ENCODE results near the gene KCNMB3.

DNA sequence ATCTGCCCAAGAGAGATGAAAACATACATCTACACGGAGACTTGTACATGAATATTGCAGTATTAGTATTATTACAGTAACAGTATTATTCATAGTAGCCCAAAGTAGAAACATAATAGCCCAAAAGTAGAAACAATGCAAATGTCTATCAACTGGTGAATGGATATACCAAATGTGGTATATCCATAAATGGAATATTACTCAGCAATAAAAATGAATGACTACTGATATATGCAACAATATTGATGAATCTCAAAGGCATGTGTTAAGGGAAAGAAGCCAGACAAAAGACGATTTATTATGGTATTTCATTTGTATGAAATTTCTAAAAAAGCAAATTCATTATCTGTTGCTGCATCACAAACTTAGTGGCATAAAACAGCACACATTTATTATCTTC is 48.4 kb upstream of the KCNMB3 start:
- TF ChIP-seq, protein P1, sequence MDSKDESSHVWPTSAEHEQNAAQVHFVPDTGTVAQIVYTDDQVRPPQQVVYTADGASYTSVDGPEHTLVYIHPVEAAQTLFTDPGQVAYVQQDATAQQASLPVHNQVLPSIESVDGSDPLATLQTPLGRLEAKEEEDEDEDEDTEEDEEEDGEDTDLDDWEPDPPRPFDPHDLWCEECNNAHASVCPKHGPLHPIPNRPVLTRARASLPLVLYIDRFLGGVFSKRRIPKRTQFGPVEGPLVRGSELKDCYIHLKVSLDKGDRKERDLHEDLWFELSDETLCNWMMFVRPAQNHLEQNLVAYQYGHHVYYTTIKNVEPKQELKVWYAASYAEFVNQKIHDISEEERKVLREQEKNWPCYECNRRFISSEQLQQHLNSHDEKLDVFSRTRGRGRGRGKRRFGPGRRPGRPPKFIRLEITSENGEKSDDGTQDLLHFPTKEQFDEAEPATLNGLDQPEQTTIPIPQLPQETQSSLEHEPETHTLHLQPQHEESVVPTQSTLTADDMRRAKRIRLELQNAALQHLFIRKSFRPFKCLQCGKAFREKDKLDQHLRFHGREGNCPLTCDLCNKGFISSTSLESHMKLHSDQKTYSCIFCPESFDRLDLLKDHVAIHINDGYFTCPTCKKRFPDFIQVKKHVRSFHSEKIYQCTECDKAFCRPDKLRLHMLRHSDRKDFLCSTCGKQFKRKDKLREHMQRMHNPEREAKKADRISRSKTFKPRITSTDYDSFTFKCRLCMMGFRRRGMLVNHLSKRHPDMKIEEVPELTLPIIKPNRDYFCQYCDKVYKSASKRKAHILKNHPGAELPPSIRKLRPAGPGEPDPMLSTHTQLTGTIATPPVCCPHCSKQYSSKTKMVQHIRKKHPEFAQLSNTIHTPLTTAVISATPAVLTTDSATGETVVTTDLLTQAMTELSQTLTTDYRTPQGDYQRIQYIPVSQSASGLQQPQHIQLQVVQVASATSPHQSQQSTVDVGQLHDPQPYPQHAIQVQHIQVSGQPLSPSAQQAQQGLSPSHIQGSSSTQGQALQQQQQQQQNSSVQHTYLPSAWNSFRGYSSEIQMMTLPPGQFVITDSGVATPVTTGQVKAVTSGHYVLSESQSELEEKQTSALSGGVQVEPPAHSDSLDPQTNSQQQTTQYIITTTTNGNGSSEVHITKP (tag by site-specific recombination; IDR thresholded peaks at IDR 0.05) = no peak
- TF ChIP-seq, protein P2, sequence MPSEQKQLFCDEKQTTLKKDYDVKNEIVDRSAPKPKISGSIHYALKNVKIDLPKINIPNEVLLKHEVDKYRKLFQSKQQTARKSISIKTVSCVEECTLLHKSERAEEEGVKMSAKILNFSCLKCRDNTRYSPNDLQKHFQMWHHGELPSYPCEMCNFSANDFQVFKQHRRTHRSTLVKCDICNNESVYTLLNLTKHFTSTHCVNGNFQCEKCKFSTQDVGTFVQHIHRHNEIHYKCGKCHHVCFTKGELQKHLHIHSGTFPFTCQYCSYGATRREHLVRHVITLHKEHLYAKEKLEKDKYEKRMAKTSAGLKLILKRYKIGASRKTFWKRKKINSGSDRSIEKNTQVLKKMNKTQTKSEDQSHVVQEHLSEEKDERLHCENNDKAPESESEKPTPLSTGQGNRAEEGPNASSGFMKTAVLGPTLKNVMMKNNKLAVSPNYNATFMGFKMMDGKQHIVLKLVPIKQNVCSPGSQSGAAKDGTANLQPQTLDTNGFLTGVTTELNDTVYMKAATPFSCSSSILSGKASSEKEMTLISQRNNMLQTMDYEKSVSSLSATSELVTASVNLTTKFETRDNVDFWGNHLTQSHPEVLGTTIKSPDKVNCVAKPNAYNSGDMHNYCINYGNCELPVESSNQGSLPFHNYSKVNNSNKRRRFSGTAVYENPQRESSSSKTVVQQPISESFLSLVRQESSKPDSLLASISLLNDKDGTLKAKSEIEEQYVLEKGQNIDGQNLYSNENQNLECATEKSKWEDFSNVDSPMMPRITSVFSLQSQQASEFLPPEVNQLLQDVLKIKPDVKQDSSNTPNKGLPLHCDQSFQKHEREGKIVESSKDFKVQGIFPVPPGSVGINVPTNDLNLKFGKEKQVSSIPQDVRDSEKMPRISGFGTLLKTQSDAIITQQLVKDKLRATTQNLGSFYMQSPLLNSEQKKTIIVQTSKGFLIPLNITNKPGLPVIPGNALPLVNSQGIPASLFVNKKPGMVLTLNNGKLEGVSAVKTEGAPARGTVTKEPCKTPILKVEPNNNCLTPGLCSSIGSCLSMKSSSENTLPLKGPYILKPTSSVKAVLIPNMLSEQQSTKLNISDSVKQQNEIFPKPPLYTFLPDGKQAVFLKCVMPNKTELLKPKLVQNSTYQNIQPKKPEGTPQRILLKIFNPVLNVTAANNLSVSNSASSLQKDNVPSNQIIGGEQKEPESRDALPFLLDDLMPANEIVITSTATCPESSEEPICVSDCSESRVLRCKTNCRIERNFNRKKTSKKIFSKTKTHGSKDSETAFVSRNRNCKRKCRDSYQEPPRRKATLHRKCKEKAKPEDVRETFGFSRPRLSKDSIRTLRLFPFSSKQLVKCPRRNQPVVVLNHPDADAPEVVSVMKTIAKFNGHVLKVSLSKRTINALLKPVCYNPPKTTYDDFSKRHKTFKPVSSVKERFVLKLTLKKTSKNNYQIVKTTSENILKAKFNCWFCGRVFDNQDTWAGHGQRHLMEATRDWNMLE (tag by site-specific recombination; conservative IDR thresholded peaks at IDR 0.05; ENCODE audit: low read depth) = no peak
- TF ChIP-seq MYNN (tag by site-specific recombination; IDR thresholded peaks at IDR 0.05; ENCODE audit: borderline replicate concordance) (no peak), BCL11B (tag by site-specific recombination; IDR thresholded peaks at IDR 0.05; ENCODE audit: low read depth) (no peak), ZNF274 (IDR thresholded peaks at IDR 0.05; ENCODE audit: low read length) (no peak), ZNF274 (tag by site-specific recombination; IDR thresholded peaks at IDR 0.05; ENCODE audit: borderline replicate concordance) (no peak), ZNF354C (tag by site-specific recombination; IDR thresholded peaks at IDR 0.05; ENCODE audit: borderline replicate concordance, low read depth) (no peak), YY1 (tag by site-specific recombination; IDR thresholded peaks at IDR 0.05) (no peak), ZNF501 (tag by site-specific recombination; IDR thresholded peaks at IDR 0.05) (no peak)
- TF ChIP-seq, protein P3, sequence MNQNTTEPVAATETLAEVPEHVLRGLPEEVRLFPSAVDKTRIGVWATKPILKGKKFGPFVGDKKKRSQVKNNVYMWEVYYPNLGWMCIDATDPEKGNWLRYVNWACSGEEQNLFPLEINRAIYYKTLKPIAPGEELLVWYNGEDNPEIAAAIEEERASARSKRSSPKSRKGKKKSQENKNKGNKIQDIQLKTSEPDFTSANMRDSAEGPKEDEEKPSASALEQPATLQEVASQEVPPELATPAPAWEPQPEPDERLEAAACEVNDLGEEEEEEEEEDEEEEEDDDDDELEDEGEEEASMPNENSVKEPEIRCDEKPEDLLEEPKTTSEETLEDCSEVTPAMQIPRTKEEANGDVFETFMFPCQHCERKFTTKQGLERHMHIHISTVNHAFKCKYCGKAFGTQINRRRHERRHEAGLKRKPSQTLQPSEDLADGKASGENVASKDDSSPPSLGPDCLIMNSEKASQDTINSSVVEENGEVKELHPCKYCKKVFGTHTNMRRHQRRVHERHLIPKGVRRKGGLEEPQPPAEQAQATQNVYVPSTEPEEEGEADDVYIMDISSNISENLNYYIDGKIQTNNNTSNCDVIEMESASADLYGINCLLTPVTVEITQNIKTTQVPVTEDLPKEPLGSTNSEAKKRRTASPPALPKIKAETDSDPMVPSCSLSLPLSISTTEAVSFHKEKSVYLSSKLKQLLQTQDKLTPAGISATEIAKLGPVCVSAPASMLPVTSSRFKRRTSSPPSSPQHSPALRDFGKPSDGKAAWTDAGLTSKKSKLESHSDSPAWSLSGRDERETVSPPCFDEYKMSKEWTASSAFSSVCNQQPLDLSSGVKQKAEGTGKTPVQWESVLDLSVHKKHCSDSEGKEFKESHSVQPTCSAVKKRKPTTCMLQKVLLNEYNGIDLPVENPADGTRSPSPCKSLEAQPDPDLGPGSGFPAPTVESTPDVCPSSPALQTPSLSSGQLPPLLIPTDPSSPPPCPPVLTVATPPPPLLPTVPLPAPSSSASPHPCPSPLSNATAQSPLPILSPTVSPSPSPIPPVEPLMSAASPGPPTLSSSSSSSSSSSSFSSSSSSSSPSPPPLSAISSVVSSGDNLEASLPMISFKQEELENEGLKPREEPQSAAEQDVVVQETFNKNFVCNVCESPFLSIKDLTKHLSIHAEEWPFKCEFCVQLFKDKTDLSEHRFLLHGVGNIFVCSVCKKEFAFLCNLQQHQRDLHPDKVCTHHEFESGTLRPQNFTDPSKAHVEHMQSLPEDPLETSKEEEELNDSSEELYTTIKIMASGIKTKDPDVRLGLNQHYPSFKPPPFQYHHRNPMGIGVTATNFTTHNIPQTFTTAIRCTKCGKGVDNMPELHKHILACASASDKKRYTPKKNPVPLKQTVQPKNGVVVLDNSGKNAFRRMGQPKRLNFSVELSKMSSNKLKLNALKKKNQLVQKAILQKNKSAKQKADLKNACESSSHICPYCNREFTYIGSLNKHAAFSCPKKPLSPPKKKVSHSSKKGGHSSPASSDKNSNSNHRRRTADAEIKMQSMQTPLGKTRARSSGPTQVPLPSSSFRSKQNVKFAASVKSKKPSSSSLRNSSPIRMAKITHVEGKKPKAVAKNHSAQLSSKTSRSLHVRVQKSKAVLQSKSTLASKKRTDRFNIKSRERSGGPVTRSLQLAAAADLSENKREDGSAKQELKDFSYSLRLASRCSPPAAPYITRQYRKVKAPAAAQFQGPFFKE (tag by site-specific recombination; IDR thresholded peaks at IDR 0.05; ENCODE audit: borderline replicate concordance) = no peak
